H9 (cell line): ENCODE measurements around the gene CCL11. TPM values are rescaled to one million over a fixed set of nuclear protein-coding genes. Genes with fewer than 3 reads are reported as not detected.

ENCODE experiments used
- DNase-seq: peaks from one replicate; pipeline ENCODE4 v3.0.0-alpha.2; 2017
- H2AFZ ChIP-seq: one replicate; pipeline ENCODE4 v1.6.1; 2013; ENCODE audit warnings: mild to moderate bottlenecking, low read length, control low read depth, moderate library complexity
- H2AK5ac ChIP-seq: 2 replicates; pipeline ENCODE4 v1.6.1; 2013; ENCODE audit warnings: low read length, control low read depth, mixed read lengths; ENCODE audit not compliant: insufficient read length
- H2BK120ac ChIP-seq: one replicate; pipeline ENCODE4 v1.6.1; 2013; ENCODE audit warnings: low read depth, mild to moderate bottlenecking, low read length, control low read depth, inconsistent platforms; ENCODE audit not compliant: poor library complexity, severe bottlenecking
- H2BK12ac ChIP-seq: 2 replicates; pipeline ENCODE4 v1.6.1; 2013; ENCODE audit warnings: low read length, control low read depth, mixed read lengths, low read depth; ENCODE audit not compliant: insufficient read length
- H2BK15ac ChIP-seq: 2 replicates; pipeline ENCODE4 v1.6.1; 2013; ENCODE audit warnings: low read depth, low read length, control low read depth
- H2BK20ac ChIP-seq: one replicate; pipeline ENCODE4 v1.6.1; 2013; ENCODE audit warnings: low read depth, mild to moderate bottlenecking, low read length, control low read depth, inconsistent platforms; ENCODE audit not compliant: poor library complexity, severe bottlenecking
- H2BK5ac ChIP-seq: 2 replicates; pipeline ENCODE4 v1.6.1; 2013; ENCODE audit warnings: low read length, control low read depth, mixed read lengths; ENCODE audit not compliant: insufficient read length
- H3K14ac ChIP-seq: 2 replicates; pipeline ENCODE4 v1.6.1; 2013; ENCODE audit warnings: low read length, control low read depth; ENCODE audit not compliant: insufficient read depth
- H3K18ac ChIP-seq: 2 replicates; pipeline ENCODE4 v1.6.1; 2013; ENCODE audit warnings: low read depth, mild to moderate bottlenecking, mixed read lengths, low read length, control low read depth; ENCODE audit not compliant: insufficient read length
- H3K23ac ChIP-seq: 2 replicates; pipeline ENCODE4 v1.6.1; 2013; ENCODE audit warnings: low read length, control low read depth, mixed read lengths, low read depth; ENCODE audit not compliant: insufficient read length
- H3K23me2 ChIP-seq: 2 replicates; pipeline ENCODE4 v1.6.1; 2013; ENCODE audit warnings: low read depth, mild to moderate bottlenecking, mixed read lengths, low read length, control low read depth; ENCODE audit not compliant: insufficient read length, poor library complexity, severe bottlenecking
- H3K27ac ChIP-seq: 2 replicates; pipeline ENCODE4 v1.5.1; 2013; ENCODE audit warnings: low read length, control low read depth, mixed read lengths, low read depth; ENCODE audit not compliant: insufficient read length
- H3K27me3 ChIP-seq: 2 replicates; pipeline ENCODE4 v1.6.1; 2013; ENCODE audit warnings: low read length, control low read depth, inconsistent platforms; ENCODE audit not compliant: insufficient read depth
- H3K4ac ChIP-seq: 2 replicates; pipeline ENCODE4 v1.6.1; 2013; ENCODE audit warnings: low read depth, mild to moderate bottlenecking, control low read depth, inconsistent platforms, low read length, moderate library complexity
- H3K4me1 ChIP-seq: 2 replicates; pipeline ENCODE4 v1.6.1; 2013; ENCODE audit warnings: low read length, control low read depth, inconsistent platforms; ENCODE audit not compliant: insufficient read depth
- H3K4me2 ChIP-seq: 2 replicates; pipeline ENCODE4 v1.6.1; 2013; ENCODE audit warnings: low read length, control low read depth, mixed read lengths; ENCODE audit not compliant: insufficient read length, insufficient read depth
- H3K56ac ChIP-seq: 2 replicates; pipeline ENCODE4 v1.6.1; 2013; ENCODE audit warnings: low read depth, mild to moderate bottlenecking, mixed read lengths, low read length, control low read depth; ENCODE audit not compliant: insufficient read length
- H3K79me1 ChIP-seq: 2 replicates; pipeline ENCODE4 v1.6.1; 2013; ENCODE audit warnings: low read depth, mild to moderate bottlenecking, moderate library complexity, low read length, control low read depth, inconsistent platforms; ENCODE audit not compliant: insufficient read depth, poor library complexity, severe bottlenecking
- H3K79me2 ChIP-seq: 2 replicates; pipeline ENCODE4 v1.6.1; 2013; ENCODE audit warnings: low read length, control low read depth, inconsistent platforms; ENCODE audit not compliant: insufficient read depth
- H3K9ac ChIP-seq: 2 replicates; pipeline ENCODE4 v1.6.1; 2013; ENCODE audit warnings: low read length, control low read depth, mixed read lengths; ENCODE audit not compliant: insufficient read length; ENCODE audit errors: extremely low read depth
- H3K9me3 ChIP-seq: one replicate; pipeline ENCODE4 v1.6.1; 2013; ENCODE audit warnings: low read depth, low read length, inconsistent platforms; ENCODE audit not compliant: control insufficient read depth
- H3T11ph ChIP-seq: one replicate; pipeline ENCODE4 v1.6.1; 2013; ENCODE audit warnings: mild to moderate bottlenecking, low read length, control low read depth, inconsistent platforms
- H4K20me1 ChIP-seq: one replicate; pipeline ENCODE4 v1.6.1; 2013; ENCODE audit not compliant: control insufficient read depth, insufficient read length, insufficient read depth
- H4K5ac ChIP-seq: 2 replicates; pipeline ENCODE4 v1.6.1; 2013; ENCODE audit warnings: low read depth, mild to moderate bottlenecking, mixed read lengths, low read length, control low read depth; ENCODE audit not compliant: insufficient read length
- H4K8ac ChIP-seq: replicated peaks from 2 replicates; pipeline ENCODE4 v1.6.1; 2013; ENCODE audit warnings: low read length, control low read depth, mixed read lengths, low read depth; ENCODE audit not compliant: insufficient read length
- H4K91ac ChIP-seq: 2 replicates; pipeline ENCODE4 v1.6.1; 2013; ENCODE audit warnings: low read depth, mild to moderate bottlenecking, moderate library complexity, mixed read lengths, low read length, control low read depth; ENCODE audit not compliant: insufficient read length
- H3K27ac Mint-ChIP-seq, 3 experiments: 2 replicates in 2 of 3; 3 replicates in 1 of 3; pipeline ENCODE4 v1.8.0; 2020 to 2021; ENCODE audit warnings: mixed read lengths in 3 of 3, mild to moderate bottlenecking in 1 of 3, moderate library complexity in 1 of 3
- H3K27me3 Mint-ChIP-seq: 2 replicates; pipeline ENCODE4 v1.8.0; 2021; ENCODE audit warnings: low read depth, mild to moderate bottlenecking, moderate library complexity, mixed read lengths
- H3K36me3 Mint-ChIP-seq, 3 experiments: 2 replicates in 2 of 3; 3 replicates in 1 of 3; pipeline ENCODE4 v1.8.0; 2020 to 2021; ENCODE audit warnings: low read depth in 3 of 3, mixed read lengths in 3 of 3; ENCODE audit not compliant: insufficient read depth in 1 of 3
- H3K4me1 Mint-ChIP-seq, 2 experiments: 2 replicates each; pipeline ENCODE4 v1.8.0; 2020; ENCODE audit warnings: mixed read lengths in 2 of 2
- H3K4me3 Mint-ChIP-seq, 2 experiments: 2 replicates in 1 of 2; 3 replicates in 1 of 2; pipeline ENCODE4 v1.8.0; 2020 to 2021; ENCODE audit warnings: mild to moderate bottlenecking in 2 of 2, mixed read lengths in 2 of 2, moderate library complexity in 1 of 2
- H3K9me3 Mint-ChIP-seq, 2 experiments: 2 replicates in 1 of 2; 3 replicates in 1 of 2; pipeline ENCODE4 v1.8.0; 2020; ENCODE audit warnings: mild to moderate bottlenecking in 2 of 2, mixed read lengths in 2 of 2, moderate library complexity in 1 of 2
- CTCF ChIP-seq: fragments of 200-600 bp; sonication (generic); conservative IDR thresholded peaks from 3 replicates; pipeline ENCODE4 v1.8.0; 2021; ENCODE audit warnings: antibody characterized with exemption, mild to moderate bottlenecking
- WGBS: extraction: QIAGEN DNeasy Blood & Tissue Kit; methylation state at CpG from one replicate; pipeline ENCODE4 v1.1.7; 2013; ENCODE audit warnings: missing lambda C conversion rate, low lambda C conversion rate, mixed read lengths; ENCODE audit not compliant: insufficient read length; ENCODE audit errors: extremely low coverage; 5-methylcytosine and 5-hydroxymethylcytosine counted together
- total RNA-seq: library from RNA; stranded (reverse); gene quantifications from 2 replicates; pipeline ENCODE4 v1.2.1, GENCODE V29; 2021

The CCL11 gene
- total RNA-seq, 1 experiment from 2014 or later, result not detected

GRCh38 chr17:34275881-34276280 lies 9.7 kb upstream of the CCL11 start:
- Mint-ChIP-seq H3K27me3 (peaks cover 13% of the 10 kb centered on the region), H3K9me3 (no peaks in the 10 kb centered on the region), H3K4me1 (peaks cover 0 to 2% of the 10 kb centered on the region in 2 experiments; a peak in 1 of 4 replicates), H3K36me3 (no peaks in the 10 kb centered on the region), H3K27ac (no peak overlapping the region), H3K4me3 (no peak overlapping the region)
- Histone ChIP-seq H2BK15ac (no peak overlapping the region), H2BK20ac (no peak overlapping the region), H3K23me2 (no peaks in the 10 kb centered on the region), H2AK5ac (no peak overlapping the region), H4K20me1 (no peaks in the 10 kb centered on the region), H2BK120ac (no peak overlapping the region), H3K27ac (no peak overlapping the region), H2BK12ac (no peak overlapping the region), H3K56ac (no peak overlapping the region), H4K5ac (no peak overlapping the region), H4K8ac (no peak overlapping the region), H3K18ac (no peak overlapping the region), H3K14ac (no peak overlapping the region), H3K4me2 (no peak overlapping the region), H3K4me1 (no peaks in the 10 kb centered on the region), H2BK5ac (no peak overlapping the region), H3K9ac (no peak overlapping the region), H3K23ac (no peak overlapping the region), H3K79me1 (no peaks in the 10 kb centered on the region), H3K9me3 (no peaks in the 10 kb centered on the region), H3K4ac (no peak overlapping the region), H3K27me3 (no peaks in the 10 kb centered on the region), H3K79me2 (no peaks in the 10 kb centered on the region), H4K91ac (no peak overlapping the region), H2AFZ (no peak overlapping the region), H3T11ph (no peak overlapping the region)
- TF ChIP-seq CTCF, result no peak
- DNase-seq, result no peak
- WGBS, result no CpG with 5 or more reads among the region's 1 CpG
